HG03175 (cell line): ENCODE measurements around the gene SULT1A2.
"Not testable (repeated sequence)": the region's sequence is repeated elsewhere in the genome, so short reads cannot be mapped to it uniquely, and the experiment has no call there.

ENCODE experiments used
- ATAC-seq: cut with Tn5 transposase; IDR thresholded peaks from one replicate; pipeline ENCODE4 v1.9.1; 2021; ENCODE audit warnings: mild to moderate bottlenecking, moderate library complexity; ENCODE audit not compliant: unreplicated experiment

The SULT1A2 gene

GRCh38 chr16:28592511-28592910, 4.3 kb downstream of the SULT1A2 start:
- no peak for ATAC-seq

GRCh38 chr16:28591355-28591754, 5.5 kb downstream of the SULT1A2 start:
- no peak for ATAC-seq

- no peak for ATAC-seq
Measured at GRCh38 chr16:28590384-28591340, 6.2 kb downstream of the SULT1A2 start.

- ATAC-seq, result no peak
Measured at GRCh38 chr16:28589930-28590329, 6.9 kb downstream of the SULT1A2 start.

GRCh38 chr16:28589069-28589468, 7.8 kb downstream of the SULT1A2 start:
- ATAC-seq, result no peak

GRCh38 chr16:28587386-28587785, 9.5 kb downstream of the SULT1A2 start:
- no peak for ATAC-seq

- ATAC-seq, result no peak
Measured at GRCh38 chr16:28586466-28586865, 10.4 kb downstream of the SULT1A2 start.

- no peak for ATAC-seq
Measured at GRCh38 chr16:28585674-28586073, 11.2 kb downstream of the SULT1A2 start.

- no peak for ATAC-seq
Measured at GRCh38 chr16:28580726-28581315, 16.0 kb downstream of the SULT1A2 start.

GRCh38 chr16:28575446-28576109, 21.3 kb downstream of the SULT1A2 start:
- ATAC-seq, result no peak

GRCh38 chr16:28574925-28575324, 21.9 kb downstream of the SULT1A2 start:
- ATAC-seq, result no peak

GRCh38 chr16:28573738-28574718, 22.8 kb downstream of the SULT1A2 start:
- ATAC-seq, result no peak

GRCh38 chr16:28572696-28573510, 23.9 kb downstream of the SULT1A2 start:
- no peak for ATAC-seq

GRCh38 chr16:28569968-28570752, 26.7 kb downstream of the SULT1A2 start:
- ATAC-seq, result no peak

- ATAC-seq, result no peak
Measured at GRCh38 chr16:28569021-28569420, 27.8 kb downstream of the SULT1A2 start.

GRCh38 chr16:28567292-28567691, 29.6 kb downstream of the SULT1A2 start:
- ATAC-seq, result no peak

GRCh38 chr16:28566233-28566925, 30.5 kb downstream of the SULT1A2 start:
- ATAC-seq, result not testable (repeated sequence)

- ATAC-seq, result no peak
Measured at GRCh38 chr16:28563218-28563617, 33.6 kb downstream of the SULT1A2 start.
